Activated naive CD4-positive, alpha-beta T cell treated with anti-CD3 and anti-CD28 coated beads for 36 hours (primary cell): ENCODE measurements around the gene MAP1B. TPM values are rescaled to one million over a fixed set of nuclear protein-coding genes. Genes with fewer than 3 reads are reported as not detected.

ENCODE experiments used
- CTCF ChIA-PET: fragments of 350-600 bp; sonication (Branson Sonifier 250); formaldehyde crosslinking; loops from one replicate; lab custom pipeline; 2021; ENCODE audit warnings: antibody characterized with exemption; lab: Charles Lee
- DNase-seq: peaks from one replicate; pipeline ENCODE4 v3.0.0-alpha.2; 2020
- H3K27ac Mint-ChIP-seq: one replicate; pipeline ENCODE4 v1.8.0; 2021; ENCODE audit warnings: mild to moderate bottlenecking, mixed read lengths
- H3K27me3 Mint-ChIP-seq: one replicate; pipeline ENCODE4 v1.8.0; 2021; ENCODE audit warnings: low read depth, mixed read lengths
- H3K36me3 Mint-ChIP-seq: one replicate; pipeline ENCODE4 v1.8.0; 2021; ENCODE audit warnings: low read depth, mixed read lengths
- H3K4me1 Mint-ChIP-seq: one replicate; pipeline ENCODE4 v1.8.0; 2021; ENCODE audit warnings: low read depth, mixed read lengths
- H3K4me3 Mint-ChIP-seq: one replicate; pipeline ENCODE4 v1.8.0; 2021; ENCODE audit warnings: mild to moderate bottlenecking, moderate library complexity, mixed read lengths
- H3K9me3 Mint-ChIP-seq: one replicate; pipeline ENCODE4 v1.8.0; 2021; ENCODE audit warnings: mixed read lengths
- intact Hi-C: fragments of 100-400 bp; cut with micrococcal nuclease; formaldehyde crosslinking; loops from one replicate; pipeline ENCODE4 v1.15.1; 2023
- total RNA-seq, 2 experiments: library from RNA; stranded (reverse); gene quantifications; one replicate each; pipeline ENCODE4 v1.2.3, GENCODE V29; 2021

MAP1B gene
- total RNA-seq, 2 experiments from 2014 or later = 0.14 to 0.32 TPM

- intact Hi-C loops = no loop called here
- Mint-ChIP-seq H3K4me1 (peaks cover 19% of the 10 kb centered on the region), H3K4me3 (no peak overlapping the region), H3K36me3 (no peaks in the 10 kb centered on the region), H3K27me3 (peaks cover 29% of the 10 kb centered on the region), H3K27ac (no peak overlapping the region), H3K9me3 (no peaks in the 10 kb centered on the region)
- no peak for DNase-seq
- CTCF ChIA-PET = no interaction called here
Measured at GRCh38 chr5:72141440-72142355, 34.4 kb downstream of the MAP1B start.

- peaks cover 25% of the 10 kb centered on the region for H3K27me3 Mint-ChIP-seq
- no peak overlapping the region for H3K4me3 Mint-ChIP-seq
- no peaks in the 10 kb centered on the region for H3K4me1 Mint-ChIP-seq
- CTCF ChIA-PET = interaction anchor here (0.5 to 1.3 kb wide), 3 partner anchors 31 to 164 kb away, joined by 3 to 4 read pairs (median 3); no protein-coding TSS in a partner anchor
- H3K27ac Mint-ChIP-seq = no peak overlapping the region
- no peaks in the 10 kb centered on the region for H3K36me3 Mint-ChIP-seq
- H3K9me3 Mint-ChIP-seq = no peaks in the 10 kb centered on the region
- intact Hi-C loops = no loop called here
- no peak for DNase-seq
Measured at GRCh38 chr5:72144762-72145161, 37.5 kb downstream of the MAP1B start.

GRCh38 chr5:72145348-72145747 is 38.1 kb downstream of the MAP1B start:
- CTCF ChIA-PET = interaction anchor here (0.5 to 1.3 kb wide), 3 partner anchors 32 to 163 kb away, joined by 3 to 4 read pairs (median 3); no protein-coding TSS in a partner anchor
- no peak overlapping the region for H3K4me3 Mint-ChIP-seq

GRCh38 chr5:72146056-72146455 is 38.8 kb downstream of the MAP1B start:
- Mint-ChIP-seq H3K4me1 (no peaks in the 10 kb centered on the region), H3K36me3 (no peaks in the 10 kb centered on the region), H3K9me3 (no peaks in the 10 kb centered on the region), H3K27ac (no peak overlapping the region), H3K4me3 (no peak overlapping the region), H3K27me3 (peaks cover 19% of the 10 kb centered on the region)
- CTCF ChIA-PET = no interaction called here
- intact Hi-C loops = no loop called here
- DNase-seq = no peak

More at GRCh38 chr5:72145348-72145747, 38.1 kb downstream of the MAP1B start:
- Mint-ChIP-seq H3K27ac (no peak overlapping the region), H3K36me3 (no peaks in the 10 kb centered on the region), H3K27me3 (peaks cover 23% of the 10 kb centered on the region), H3K4me1 (no peaks in the 10 kb centered on the region), H3K9me3 (no peaks in the 10 kb centered on the region)
- no peak for DNase-seq
- intact Hi-C loops = no loop called here

GRCh38 chr5:72147569-72147968 is 40.3 kb downstream of the MAP1B start:
- intact Hi-C loops = no loop called here
- CTCF ChIA-PET = no interaction called here
- H3K4me3 Mint-ChIP-seq = no peak overlapping the region
- H3K27ac Mint-ChIP-seq = no peak overlapping the region
- peaks cover 2% of the 10 kb centered on the region for H3K4me1 Mint-ChIP-seq
- H3K9me3 Mint-ChIP-seq = no peaks in the 10 kb centered on the region
- no peak for DNase-seq
- H3K36me3 Mint-ChIP-seq = no peaks in the 10 kb centered on the region
- H3K27me3 Mint-ChIP-seq = peaks cover 14% of the 10 kb centered on the region

GRCh38 chr5:72149742-72150141 is 42.5 kb downstream of the MAP1B start:
- peaks cover 2% of the 10 kb centered on the region for H3K4me1 Mint-ChIP-seq
- DNase-seq = no peak
- peaks cover 11% of the 10 kb centered on the region for H3K27me3 Mint-ChIP-seq
- H3K36me3 Mint-ChIP-seq = no peaks in the 10 kb centered on the region
- H3K4me3 Mint-ChIP-seq = no peak overlapping the region
- CTCF ChIA-PET = no interaction called here
- H3K9me3 Mint-ChIP-seq = no peaks in the 10 kb centered on the region
- H3K27ac Mint-ChIP-seq = no peak overlapping the region
- intact Hi-C loops = no loop called here

GRCh38 chr5:72151169-72151568 is 43.9 kb downstream of the MAP1B start:
- H3K9me3 Mint-ChIP-seq = no peaks in the 10 kb centered on the region
- no peak overlapping the region for H3K4me3 Mint-ChIP-seq
- H3K27me3 Mint-ChIP-seq = peaks cover 11% of the 10 kb centered on the region
- intact Hi-C loops = no loop called here
- no peaks in the 10 kb centered on the region for H3K36me3 Mint-ChIP-seq
- H3K4me1 Mint-ChIP-seq = peaks cover 2% of the 10 kb centered on the region
- CTCF ChIA-PET = no interaction called here
- no peak overlapping the region for H3K27ac Mint-ChIP-seq
- DNase-seq = no peak

- H3K27ac Mint-ChIP-seq = no peak overlapping the region
- H3K4me1 Mint-ChIP-seq = peaks cover 2% of the 10 kb centered on the region
- CTCF ChIA-PET = no interaction called here
- no peak for DNase-seq
- H3K4me3 Mint-ChIP-seq = no peak overlapping the region
- no peaks in the 10 kb centered on the region for H3K36me3 Mint-ChIP-seq
- no peaks in the 10 kb centered on the region for H3K9me3 Mint-ChIP-seq
- intact Hi-C loops = no loop called here
- peaks cover 11% of the 10 kb centered on the region for H3K27me3 Mint-ChIP-seq
Measured at GRCh38 chr5:72151646-72152045, 44.4 kb downstream of the MAP1B start.

- CTCF ChIA-PET = no interaction called here
- Mint-ChIP-seq H3K9me3 (no peaks in the 10 kb centered on the region), H3K27ac (no peak overlapping the region), H3K27me3 (peaks cover 16% of the 10 kb centered on the region), H3K36me3 (no peaks in the 10 kb centered on the region), H3K4me1 (peaks cover 2% of the 10 kb centered on the region), H3K4me3 (no peak overlapping the region)
- no peak for DNase-seq
- intact Hi-C loops = no loop called here
Measured at GRCh38 chr5:72152545-72152944, 45.3 kb downstream of the MAP1B start.

- no peaks in the 10 kb centered on the region for H3K9me3 Mint-ChIP-seq
- no peak overlapping the region for H3K4me3 Mint-ChIP-seq
- DNase-seq = no peak
- peaks cover 2% of the 10 kb centered on the region for H3K4me1 Mint-ChIP-seq
- H3K27ac Mint-ChIP-seq = no peak overlapping the region
- intact Hi-C loops = no loop called here
- no peaks in the 10 kb centered on the region for H3K36me3 Mint-ChIP-seq
- CTCF ChIA-PET = no interaction called here
- H3K27me3 Mint-ChIP-seq = peaks cover 20% of the 10 kb centered on the region
Measured at GRCh38 chr5:72153551-72153950, 46.3 kb downstream of the MAP1B start.

GRCh38 chr5:72154076-72154756 is 46.9 kb downstream of the MAP1B start:
- Mint-ChIP-seq H3K4me1 (peaks cover 2% of the 10 kb centered on the region), H3K36me3 (no peaks in the 10 kb centered on the region), H3K27ac (no peak overlapping the region), H3K9me3 (no peaks in the 10 kb centered on the region), H3K4me3 (no peak overlapping the region), H3K27me3 (peaks cover 16% of the 10 kb centered on the region)
- no peak for DNase-seq
- CTCF ChIA-PET = interaction anchor here (0.6 kb wide), 1 partner anchor 25 kb away, joined by 6 read pairs; no protein-coding TSS in a partner anchor
- intact Hi-C loops = no loop called here

- H3K4me3 Mint-ChIP-seq = no peak overlapping the region
- CTCF ChIA-PET = interaction anchor here (0.6 kb wide), 1 partner anchor 338 kb away, joined by 3 read pairs; no protein-coding TSS in a partner anchor
- H3K27me3 Mint-ChIP-seq = peaks cover 11% of the 10 kb centered on the region
- H3K36me3 Mint-ChIP-seq = no peaks in the 10 kb centered on the region
- no peak overlapping the region for H3K27ac Mint-ChIP-seq
- H3K9me3 Mint-ChIP-seq = no peaks in the 10 kb centered on the region
- intact Hi-C loops = no loop called here
- H3K4me1 Mint-ChIP-seq = no peaks in the 10 kb centered on the region
- no peak for DNase-seq
Measured at GRCh38 chr5:72156946-72157624, 49.8 kb downstream of the MAP1B start.
